H9 (cell line): ENCODE measurements around the gene GOLGA3. TPM values are rescaled to one million over a fixed set of nuclear protein-coding genes. Genes with fewer than 3 reads are reported as not detected.

Experiments used
- DNase-seq: peaks from one replicate; pipeline ENCODE4 v3.0.0-alpha.2; 2017
- H2AFZ ChIP-seq: one replicate; pipeline ENCODE4 v1.6.1; 2013; ENCODE audit warnings: mild to moderate bottlenecking, low read length, control low read depth, moderate library complexity
- H2AK5ac ChIP-seq: 2 replicates; pipeline ENCODE4 v1.6.1; 2013; ENCODE audit warnings: low read length, control low read depth, mixed read lengths; ENCODE audit not compliant: insufficient read length
- H2BK120ac ChIP-seq: one replicate; pipeline ENCODE4 v1.6.1; 2013; ENCODE audit warnings: low read depth, mild to moderate bottlenecking, low read length, control low read depth, inconsistent platforms; ENCODE audit not compliant: poor library complexity, severe bottlenecking
- H2BK12ac ChIP-seq: 2 replicates; pipeline ENCODE4 v1.6.1; 2013; ENCODE audit warnings: low read length, control low read depth, mixed read lengths, low read depth; ENCODE audit not compliant: insufficient read length
- H2BK15ac ChIP-seq: 2 replicates; pipeline ENCODE4 v1.6.1; 2013; ENCODE audit warnings: low read depth, low read length, control low read depth
- H2BK20ac ChIP-seq: one replicate; pipeline ENCODE4 v1.6.1; 2013; ENCODE audit warnings: low read depth, mild to moderate bottlenecking, low read length, control low read depth, inconsistent platforms; ENCODE audit not compliant: poor library complexity, severe bottlenecking
- H2BK5ac ChIP-seq: 2 replicates; pipeline ENCODE4 v1.6.1; 2013; ENCODE audit warnings: low read length, control low read depth, mixed read lengths; ENCODE audit not compliant: insufficient read length
- H3K14ac ChIP-seq: 2 replicates; pipeline ENCODE4 v1.6.1; 2013; ENCODE audit warnings: low read length, control low read depth; ENCODE audit not compliant: insufficient read depth
- H3K18ac ChIP-seq: 2 replicates; pipeline ENCODE4 v1.6.1; 2013; ENCODE audit warnings: low read depth, mild to moderate bottlenecking, mixed read lengths, low read length, control low read depth; ENCODE audit not compliant: insufficient read length
- H3K23ac ChIP-seq: 2 replicates; pipeline ENCODE4 v1.6.1; 2013; ENCODE audit warnings: low read length, control low read depth, mixed read lengths, low read depth; ENCODE audit not compliant: insufficient read length
- H3K23me2 ChIP-seq: 2 replicates; pipeline ENCODE4 v1.6.1; 2013; ENCODE audit warnings: low read depth, mild to moderate bottlenecking, mixed read lengths, low read length, control low read depth; ENCODE audit not compliant: insufficient read length, poor library complexity, severe bottlenecking
- H3K27ac ChIP-seq: 2 replicates; pipeline ENCODE4 v1.5.1; 2013; ENCODE audit warnings: low read length, control low read depth, mixed read lengths, low read depth; ENCODE audit not compliant: insufficient read length
- H3K27me3 ChIP-seq: 2 replicates; pipeline ENCODE4 v1.6.1; 2013; ENCODE audit warnings: low read length, control low read depth, inconsistent platforms; ENCODE audit not compliant: insufficient read depth
- H3K4ac ChIP-seq: 2 replicates; pipeline ENCODE4 v1.6.1; 2013; ENCODE audit warnings: low read depth, mild to moderate bottlenecking, control low read depth, inconsistent platforms, low read length, moderate library complexity
- H3K4me1 ChIP-seq: 2 replicates; pipeline ENCODE4 v1.6.1; 2013; ENCODE audit warnings: low read length, control low read depth, inconsistent platforms; ENCODE audit not compliant: insufficient read depth
- H3K4me2 ChIP-seq: 2 replicates; pipeline ENCODE4 v1.6.1; 2013; ENCODE audit warnings: low read length, control low read depth, mixed read lengths; ENCODE audit not compliant: insufficient read length, insufficient read depth
- H3K56ac ChIP-seq: 2 replicates; pipeline ENCODE4 v1.6.1; 2013; ENCODE audit warnings: low read depth, mild to moderate bottlenecking, mixed read lengths, low read length, control low read depth; ENCODE audit not compliant: insufficient read length
- H3K79me1 ChIP-seq: 2 replicates; pipeline ENCODE4 v1.6.1; 2013; ENCODE audit warnings: low read depth, mild to moderate bottlenecking, moderate library complexity, low read length, control low read depth, inconsistent platforms; ENCODE audit not compliant: insufficient read depth, poor library complexity, severe bottlenecking
- H3K79me2 ChIP-seq: 2 replicates; pipeline ENCODE4 v1.6.1; 2013; ENCODE audit warnings: low read length, control low read depth, inconsistent platforms; ENCODE audit not compliant: insufficient read depth
- H3K9ac ChIP-seq: 2 replicates; pipeline ENCODE4 v1.6.1; 2013; ENCODE audit warnings: low read length, control low read depth, mixed read lengths; ENCODE audit not compliant: insufficient read length; ENCODE audit errors: extremely low read depth
- H3K9me3 ChIP-seq: one replicate; pipeline ENCODE4 v1.6.1; 2013; ENCODE audit warnings: low read depth, low read length, inconsistent platforms; ENCODE audit not compliant: control insufficient read depth
- H3T11ph ChIP-seq: one replicate; pipeline ENCODE4 v1.6.1; 2013; ENCODE audit warnings: mild to moderate bottlenecking, low read length, control low read depth, inconsistent platforms
- H4K20me1 ChIP-seq: one replicate; pipeline ENCODE4 v1.6.1; 2013; ENCODE audit not compliant: control insufficient read depth, insufficient read length, insufficient read depth
- H4K5ac ChIP-seq: 2 replicates; pipeline ENCODE4 v1.6.1; 2013; ENCODE audit warnings: low read depth, mild to moderate bottlenecking, mixed read lengths, low read length, control low read depth; ENCODE audit not compliant: insufficient read length
- H4K8ac ChIP-seq: replicated peaks from 2 replicates; pipeline ENCODE4 v1.6.1; 2013; ENCODE audit warnings: low read length, control low read depth, mixed read lengths, low read depth; ENCODE audit not compliant: insufficient read length
- H4K91ac ChIP-seq: 2 replicates; pipeline ENCODE4 v1.6.1; 2013; ENCODE audit warnings: low read depth, mild to moderate bottlenecking, moderate library complexity, mixed read lengths, low read length, control low read depth; ENCODE audit not compliant: insufficient read length
- H3K27ac Mint-ChIP-seq, 3 experiments: 2 replicates in 2 of 3; 3 replicates in 1 of 3; pipeline ENCODE4 v1.8.0; 2020 to 2021; ENCODE audit warnings: mixed read lengths in 3 of 3, mild to moderate bottlenecking in 1 of 3, moderate library complexity in 1 of 3
- H3K27me3 Mint-ChIP-seq: 2 replicates; pipeline ENCODE4 v1.8.0; 2021; ENCODE audit warnings: low read depth, mild to moderate bottlenecking, moderate library complexity, mixed read lengths
- H3K36me3 Mint-ChIP-seq, 3 experiments: 2 replicates in 2 of 3; 3 replicates in 1 of 3; pipeline ENCODE4 v1.8.0; 2020 to 2021; ENCODE audit warnings: low read depth in 3 of 3, mixed read lengths in 3 of 3; ENCODE audit not compliant: insufficient read depth in 1 of 3
- H3K4me1 Mint-ChIP-seq, 2 experiments: 2 replicates each; pipeline ENCODE4 v1.8.0; 2020; ENCODE audit warnings: mixed read lengths in 2 of 2
- H3K4me3 Mint-ChIP-seq, 2 experiments: 2 replicates in 1 of 2; 3 replicates in 1 of 2; pipeline ENCODE4 v1.8.0; 2020 to 2021; ENCODE audit warnings: mild to moderate bottlenecking in 2 of 2, mixed read lengths in 2 of 2, moderate library complexity in 1 of 2
- H3K9me3 Mint-ChIP-seq, 2 experiments: 2 replicates in 1 of 2; 3 replicates in 1 of 2; pipeline ENCODE4 v1.8.0; 2020; ENCODE audit warnings: mild to moderate bottlenecking in 2 of 2, mixed read lengths in 2 of 2, moderate library complexity in 1 of 2
- WGBS: extraction: QIAGEN DNeasy Blood & Tissue Kit; methylation state at CpG from one replicate; pipeline ENCODE4 v1.1.7; 2013; ENCODE audit warnings: missing lambda C conversion rate, low lambda C conversion rate, mixed read lengths; ENCODE audit not compliant: insufficient read length; ENCODE audit errors: extremely low coverage; 5-methylcytosine and 5-hydroxymethylcytosine counted together
- total RNA-seq: library from RNA; stranded (reverse); gene quantifications from 2 replicates; pipeline ENCODE4 v1.2.1, GENCODE V29; 2021
- TF ChIP-seq, protein P1 (sequence below): fragments of 200-600 bp; sonication (generic); conservative IDR thresholded peaks from 3 replicates; pipeline ENCODE4 v1.8.0; 2021; ENCODE audit warnings: antibody characterized with exemption, mild to moderate bottlenecking

Gene GOLGA3
- total RNA-seq, 1 experiment from 2014 or later, result 40.1 TPM

GRCh38 chr12:132734206-132734605, 94.5 kb downstream of the GOLGA3 start:
- H2BK120ac ChIP-seq, result no peak overlapping the region
- peaks cover 9 to 10% of the 10 kb centered on the region in 2 experiments for H3K9me3 Mint-ChIP-seq
- H2BK15ac ChIP-seq, result no peak overlapping the region
- peak overlapping the region in 1 of 3 experiments; percentile 35; a peak in 1 of 7 replicates for H3K27ac Mint-ChIP-seq
- H3K9me3 ChIP-seq, result no peaks in the 10 kb centered on the region
- H2BK20ac ChIP-seq, result no peak overlapping the region
- H3K36me3 Mint-ChIP-seq, result peaks cover 72 to 93% (median 92%) of the 10 kb centered on the region in 3 experiments
- no peak overlapping the region for H3K9ac ChIP-seq
- H3K79me1 ChIP-seq, result no peaks in the 10 kb centered on the region
- no CpG with 5 or more reads among the region's 10 CpGs for WGBS
- H3K4me1 ChIP-seq, result no peaks in the 10 kb centered on the region
- no peak overlapping the region for H3T11ph ChIP-seq
- no peaks in the 10 kb centered on the region for H3K23me2 ChIP-seq
- no peaks in the 10 kb centered on the region for H3K27me3 Mint-ChIP-seq
- H2AFZ ChIP-seq, result no peak overlapping the region
- no peak overlapping the region for H3K27ac ChIP-seq
- no peak overlapping the region for H3K14ac ChIP-seq
- H3K4me2 ChIP-seq, result no peak overlapping the region
- no peaks in the 10 kb centered on the region for H3K27me3 ChIP-seq
- H3K4me1 Mint-ChIP-seq, result no peaks in the 10 kb centered on the region
- H4K5ac ChIP-seq, result no peak overlapping the region
- no peak overlapping the region for H3K56ac ChIP-seq
- no peaks in the 10 kb centered on the region for H4K20me1 ChIP-seq
- no peak overlapping the region for H4K8ac ChIP-seq
- H3K23ac ChIP-seq, result no peak overlapping the region
- H2BK12ac ChIP-seq, result no peak overlapping the region
- no peak for DNase-seq
- TF ChIP-seq, protein P1, sequence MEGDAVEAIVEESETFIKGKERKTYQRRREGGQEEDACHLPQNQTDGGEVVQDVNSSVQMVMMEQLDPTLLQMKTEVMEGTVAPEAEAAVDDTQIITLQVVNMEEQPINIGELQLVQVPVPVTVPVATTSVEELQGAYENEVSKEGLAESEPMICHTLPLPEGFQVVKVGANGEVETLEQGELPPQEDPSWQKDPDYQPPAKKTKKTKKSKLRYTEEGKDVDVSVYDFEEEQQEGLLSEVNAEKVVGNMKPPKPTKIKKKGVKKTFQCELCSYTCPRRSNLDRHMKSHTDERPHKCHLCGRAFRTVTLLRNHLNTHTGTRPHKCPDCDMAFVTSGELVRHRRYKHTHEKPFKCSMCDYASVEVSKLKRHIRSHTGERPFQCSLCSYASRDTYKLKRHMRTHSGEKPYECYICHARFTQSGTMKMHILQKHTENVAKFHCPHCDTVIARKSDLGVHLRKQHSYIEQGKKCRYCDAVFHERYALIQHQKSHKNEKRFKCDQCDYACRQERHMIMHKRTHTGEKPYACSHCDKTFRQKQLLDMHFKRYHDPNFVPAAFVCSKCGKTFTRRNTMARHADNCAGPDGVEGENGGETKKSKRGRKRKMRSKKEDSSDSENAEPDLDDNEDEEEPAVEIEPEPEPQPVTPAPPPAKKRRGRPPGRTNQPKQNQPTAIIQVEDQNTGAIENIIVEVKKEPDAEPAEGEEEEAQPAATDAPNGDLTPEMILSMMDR, result no peak
- no peaks in the 10 kb centered on the region for H3K79me2 ChIP-seq
- no peak overlapping the region for H3K4ac ChIP-seq
- H4K91ac ChIP-seq, result no peak overlapping the region
- H2BK5ac ChIP-seq, result no peak overlapping the region
- no peak overlapping the region for H3K4me3 Mint-ChIP-seq
- no peak overlapping the region for H2AK5ac ChIP-seq
- no peak overlapping the region for H3K18ac ChIP-seq
